BLaER1 (cell line): Measurements from ENCODE around the gene TRIM15.
"Not testable (repeated sequence)": the region's sequence is repeated elsewhere in the genome, so short reads cannot be mapped to it uniquely, and the experiment has no call there.

Experiments used
- H3K27ac ChIP-seq: shearing (Covaris generic); formaldehyde crosslinking; 2 replicates; pipeline ENCODE4 v1.8.1; 2022
- H3K27me3 ChIP-seq: shearing (Covaris generic); formaldehyde crosslinking; 2 replicates; pipeline ENCODE4 v1.8.1; 2022
- H3K36me3 ChIP-seq: shearing (Covaris generic); formaldehyde crosslinking; 2 replicates; pipeline ENCODE4 v1.8.1; 2022
- H3K4me1 ChIP-seq: shearing (Covaris generic); formaldehyde crosslinking; 2 replicates; pipeline ENCODE4 v1.8.1; 2022
- H3K4me2 ChIP-seq: shearing (Covaris generic); formaldehyde crosslinking; 2 replicates; pipeline ENCODE4 v1.8.1; 2022
- H3K4me3 ChIP-seq: shearing (Covaris generic); formaldehyde crosslinking; 2 replicates; pipeline ENCODE4 v1.8.1; 2022
- H3K9ac ChIP-seq: shearing (Covaris generic); formaldehyde crosslinking; 2 replicates; pipeline ENCODE4 v1.8.1; 2022
- H3K9me3 ChIP-seq: shearing (Covaris generic); formaldehyde crosslinking; 2 replicates; pipeline ENCODE4 v1.8.1; 2022
- H4K20me1 ChIP-seq: shearing (Covaris generic); formaldehyde crosslinking; 2 replicates; pipeline ENCODE4 v1.8.1; 2022
- Cebpa-rat ChIP-seq: shearing (Covaris generic); IDR thresholded peaks from 2 replicates; pipeline ENCODE4 v1.8.1; 2022

TRIM15 gene

GRCh38 chr6:30212865-30213666 is 49.7 kb downstream of the TRIM15 start, which contains the start of gene TRIM26:
TRIM26 (minus strand) TSS chr6:30213406; CDS start chr6:30199103, 14,303 bp downstream.
- TF ChIP-seq Cebpa-rat, result no peak
- Histone ChIP-seq H3K4me1 (peaks cover 73% of the 10 kb centered on the region), H3K4me2 (peak within 1 kb of the TSS; percentile 94), H3K4me3 (peak within 1 kb of the TSS; percentile 88), H3K9me3 (no peaks in the 10 kb centered on the region), H3K27me3 (no peaks in the 10 kb centered on the region), H3K9ac (peak within 1 kb of the TSS; percentile 95), H3K36me3 (no peaks in the 10 kb centered on the region), H3K27ac (peak within 1 kb of the TSS; percentile 87), H4K20me1 (peaks cover 47% of the 10 kb centered on the region)

- H3K27me3 ChIP-seq, result no peaks in the 10 kb centered on the region
- peak overlapping the region; percentile 85 for H3K27ac ChIP-seq
- H4K20me1 ChIP-seq, result peaks cover 42% of the 10 kb centered on the region
- H3K4me3 ChIP-seq, result peak overlapping the region; percentile 88
- peaks cover 67% of the 10 kb centered on the region for H3K4me1 ChIP-seq
- no peaks in the 10 kb centered on the region for H3K9me3 ChIP-seq
- peak overlapping the region; percentile 94 for H3K4me2 ChIP-seq
- no peak for TF ChIP-seq Cebpa-rat
- H3K9ac ChIP-seq, result peak overlapping the region; percentile 79
- H3K36me3 ChIP-seq, result no peaks in the 10 kb centered on the region
Observed at GRCh38 chr6:30213667-30213956, 50.3 kb downstream of the TRIM15 start.

GRCh38 chr6:30213957-30214656 is 50.8 kb downstream of the TRIM15 start:
- H3K4me1 ChIP-seq, result peaks cover 63% of the 10 kb centered on the region
- H4K20me1 ChIP-seq, result peaks cover 37% of the 10 kb centered on the region
- peak overlapping the region; percentile 79 for H3K9ac ChIP-seq
- TF ChIP-seq Cebpa-rat, result no peak
- peak overlapping the region; percentile 85 for H3K27ac ChIP-seq
- H3K36me3 ChIP-seq, result no peaks in the 10 kb centered on the region
- peak overlapping the region; percentile 94 for H3K4me2 ChIP-seq
- no peaks in the 10 kb centered on the region for H3K9me3 ChIP-seq
- no peaks in the 10 kb centered on the region for H3K27me3 ChIP-seq
- peak overlapping the region; percentile 88 for H3K4me3 ChIP-seq

GRCh38 chr6:30214657-30214982 is 51.3 kb downstream of the TRIM15 start:
- Histone ChIP-seq H3K36me3 (no peaks in the 10 kb centered on the region), H3K9me3 (no peaks in the 10 kb centered on the region), H4K20me1 (peaks cover 32% of the 10 kb centered on the region), H3K4me3 (peak overlapping the region; percentile 88), H3K4me2 (peak overlapping the region; percentile 94), H3K27ac (peak overlapping the region; percentile 85; the same call in 1 of the 2 replicates), H3K27me3 (no peaks in the 10 kb centered on the region), H3K4me1 (peaks cover 57% of the 10 kb centered on the region), H3K9ac (peak overlapping the region; percentile 79; the same call in 1 of the 2 replicates)
- TF ChIP-seq Cebpa-rat, result no peak

GRCh38 chr6:30216096-30216495 is 52.8 kb downstream of the TRIM15 start:
- Histone ChIP-seq H3K27ac (peak overlapping the region; percentile 35; the same call in 1 of the 2 replicates), H3K9me3 (no peaks in the 10 kb centered on the region), H3K9ac (no peak overlapping the region), H3K4me1 (peaks cover 45% of the 10 kb centered on the region), H3K4me2 (peak overlapping the region; percentile 16; the same call in 1 of the 2 replicates), H3K4me3 (no peak overlapping the region), H3K36me3 (no peaks in the 10 kb centered on the region), H3K27me3 (no peaks in the 10 kb centered on the region), H4K20me1 (peaks cover 18% of the 10 kb centered on the region)
- TF ChIP-seq Cebpa-rat, result no peak

GRCh38 chr6:30219244-30219643 is 55.9 kb downstream of the TRIM15 start:
- Histone ChIP-seq H3K9ac (no peak overlapping the region), H3K27me3 (no peaks in the 10 kb centered on the region), H3K4me3 (no peak overlapping the region), H3K4me2 (no peak overlapping the region), H3K9me3 (peaks cover 25% of the 10 kb centered on the region), H3K36me3 (no peaks in the 10 kb centered on the region), H3K27ac (no peak overlapping the region), H4K20me1 (no peaks in the 10 kb centered on the region), H3K4me1 (peaks cover 24% of the 10 kb centered on the region)
- no peak for TF ChIP-seq Cebpa-rat

GRCh38 chr6:30221395-30221794 is 58.0 kb downstream of the TRIM15 start:
- H3K4me2 ChIP-seq, H3K36me3 ChIP-seq, H3K4me1 ChIP-seq, H3K9ac ChIP-seq, H3K27ac ChIP-seq, H3K27me3 ChIP-seq, H3K4me3 ChIP-seq, H4K20me1 ChIP-seq: not testable (repeated sequence)
- peaks cover 31% of the 10 kb centered on the region for H3K9me3 ChIP-seq

- not testable (repeated sequence) for H3K9ac ChIP-seq, H3K27ac ChIP-seq, H3K27me3 ChIP-seq, H4K20me1 ChIP-seq, H3K36me3 ChIP-seq, H3K4me2 ChIP-seq, H3K4me1 ChIP-seq, H3K4me3 ChIP-seq
- peaks cover 31% of the 10 kb centered on the region for H3K9me3 ChIP-seq
Observed at GRCh38 chr6:30221956-30222355, 58.6 kb downstream of the TRIM15 start.
